Measurements from ENCODE around the gene GTF2H2. TPM values are rescaled to one million over a fixed set of nuclear protein-coding genes. Genes with fewer than 3 reads are reported as not detected.
A peak's percentile ranks its signal among the peaks of the same experiment; 100 is the strongest.
"Not testable (repeated sequence)": the region's sequence is repeated elsewhere in the genome, so short reads cannot be mapped to it uniquely, and the experiment has no call there.

The GTF2H2 gene
- total RNA-seq (10 to 100 TPM; 57.4 to 60.7 TPM), polyA plus RNA-seq (10 to 100 TPM in 1 of 2 donors, 1 to 10 TPM in 1; 9.9 to 10.2 TPM)

- POLR2A ChIA-PET (ENCODE audit: partially characterized antibody); H3K4me3 ChIP-seq (ENCODE audit: low read length in 2 of 2); H3K4me1 ChIP-seq (ENCODE audit: insufficient read depth, low read length); H3K36me3 ChIP-seq (ENCODE audit: insufficient read depth, low read length); H3K27me3 Mint-ChIP-seq; H3K4me3 Mint-ChIP-seq; H3K9me3 Mint-ChIP-seq; intact Hi-C loops (cut with micrococcal nuclease); H3K36me3 Mint-ChIP-seq; H3K27me3 ChIP-seq (ENCODE audit: insufficient read depth, low read length); H3K27ac ChIP-seq (ENCODE audit: low read depth, low read length); H3K27ac Mint-ChIP-seq; CTCF ChIA-PET (ENCODE audit: partially characterized antibody); H3K4me1 Mint-ChIP-seq; H3K9me3 ChIP-seq (ENCODE audit: control insufficient read depth in 1 of 2, low read length in 2 of 2); DNase-seq: not testable (repeated sequence)
Measured at GRCh38 chr5:71067262-71067928, at the start of gene GTF2H2. TSS of gene GTF2H2 (minus strand) at chr5:71067676. CDS start at chr5:71062763, 4,913 bp downstream.

DNA sequence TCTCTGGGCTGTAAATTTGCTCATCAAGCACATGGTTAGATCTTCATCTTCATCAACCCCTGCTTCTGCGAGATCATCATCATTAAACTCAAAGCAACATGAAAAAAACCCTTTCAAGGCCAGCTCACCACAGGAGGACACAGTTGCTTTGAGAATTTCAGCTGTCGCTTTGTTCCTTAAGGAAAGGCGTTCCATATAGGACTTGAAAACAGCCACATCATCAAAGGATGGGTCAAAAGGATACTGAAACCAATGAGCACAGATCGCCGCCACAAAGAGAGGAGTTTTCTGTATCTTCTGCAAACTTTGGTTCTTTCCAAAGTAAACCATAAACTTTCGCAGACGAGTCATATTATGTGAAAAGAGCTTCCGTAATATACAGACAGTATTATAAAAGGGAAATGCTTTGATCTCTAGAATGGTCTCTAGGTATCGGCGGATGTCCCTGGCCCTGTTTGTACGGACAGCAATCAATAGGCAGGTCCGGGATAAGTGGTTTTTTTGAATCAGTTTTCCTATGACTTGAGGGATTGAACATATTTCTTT is 42.3 kb upstream of the GTF2H2 start:
- H3K9me3 ChIP-seq (ENCODE audit: control insufficient read depth in 1 of 2, low read length in 2 of 2); H3K36me3 Mint-ChIP-seq; H3K4me1 ChIP-seq (ENCODE audit: insufficient read depth, low read length); H3K27me3 ChIP-seq (ENCODE audit: insufficient read depth, low read length); H3K4me1 Mint-ChIP-seq; H3K27ac Mint-ChIP-seq; H3K27ac ChIP-seq (ENCODE audit: low read depth, low read length); H3K4me3 Mint-ChIP-seq; DNase-seq; intact Hi-C loops (cut with micrococcal nuclease); POLR2A ChIA-PET (ENCODE audit: partially characterized antibody); H3K9me3 Mint-ChIP-seq; H3K4me3 ChIP-seq (ENCODE audit: low read length in 2 of 2); H3K36me3 ChIP-seq (ENCODE audit: insufficient read depth, low read length); CTCF ChIA-PET (ENCODE audit: partially characterized antibody); H3K27me3 Mint-ChIP-seq: not testable (repeated sequence)

DNA sequence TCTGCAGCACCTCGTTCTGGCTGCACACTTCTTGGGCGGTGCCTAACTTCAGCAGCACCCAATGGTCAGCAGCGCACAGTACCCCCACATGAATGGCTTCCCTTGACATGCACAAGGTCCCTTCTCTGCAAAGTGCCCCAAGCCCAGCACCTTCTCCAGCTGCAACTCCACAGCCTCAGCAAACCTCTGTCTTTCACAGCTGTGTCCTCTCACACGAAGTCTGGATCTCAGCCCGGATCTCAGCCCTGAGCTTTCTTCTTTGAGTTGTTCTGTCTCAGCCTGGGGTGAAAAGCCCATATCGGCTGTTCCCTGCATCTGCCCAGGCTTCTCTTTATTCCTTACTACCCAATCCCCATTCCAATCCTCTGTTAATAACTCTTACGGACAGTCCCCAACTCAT is 32.5 kb upstream of the GTF2H2 start:
- H3K36me3 ChIP-seq (ENCODE audit: insufficient read depth, low read length); H3K4me3 ChIP-seq (ENCODE audit: low read length in 2 of 2); H3K4me1 ChIP-seq (ENCODE audit: insufficient read depth, low read length); CTCF ChIA-PET (ENCODE audit: partially characterized antibody); H3K9me3 ChIP-seq (ENCODE audit: control insufficient read depth in 1 of 2, low read length in 2 of 2); H3K27me3 Mint-ChIP-seq; H3K27me3 ChIP-seq (ENCODE audit: insufficient read depth, low read length); POLR2A ChIA-PET (ENCODE audit: partially characterized antibody); DNase-seq; H3K27ac ChIP-seq (ENCODE audit: low read depth, low read length); H3K36me3 Mint-ChIP-seq; H3K4me3 Mint-ChIP-seq; H3K4me1 Mint-ChIP-seq; H3K27ac Mint-ChIP-seq; H3K9me3 Mint-ChIP-seq; intact Hi-C loops (cut with micrococcal nuclease): not testable (repeated sequence)

DNA sequence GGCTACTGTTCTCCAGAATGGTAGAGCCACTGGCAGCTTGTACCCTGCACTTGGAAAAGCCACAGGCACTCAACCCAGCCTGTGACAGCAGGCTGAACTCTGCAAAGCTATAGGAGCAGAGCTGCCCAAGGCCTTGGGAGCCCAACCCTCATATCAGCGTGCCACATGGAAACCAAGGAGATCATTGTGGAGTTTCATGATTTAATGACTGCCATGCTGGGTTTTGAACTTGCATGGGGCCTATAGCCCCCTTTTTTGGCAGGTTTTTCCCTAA is 30.4 kb upstream of the GTF2H2 start:
- POLR2A ChIA-PET (ENCODE audit: partially characterized antibody); H3K36me3 Mint-ChIP-seq; CTCF ChIA-PET (ENCODE audit: partially characterized antibody); H3K27me3 Mint-ChIP-seq; intact Hi-C loops (cut with micrococcal nuclease); H3K4me3 ChIP-seq (ENCODE audit: low read length in 2 of 2); H3K9me3 Mint-ChIP-seq; H3K4me3 Mint-ChIP-seq; H3K27me3 ChIP-seq (ENCODE audit: insufficient read depth, low read length); H3K27ac Mint-ChIP-seq; DNase-seq; H3K27ac ChIP-seq (ENCODE audit: low read depth, low read length); H3K36me3 ChIP-seq (ENCODE audit: insufficient read depth, low read length); H3K4me1 ChIP-seq (ENCODE audit: insufficient read depth, low read length); H3K4me1 Mint-ChIP-seq; H3K9me3 ChIP-seq (ENCODE audit: control insufficient read depth in 1 of 2, low read length in 2 of 2): not testable (repeated sequence)

- H3K4me3 ChIP-seq (ENCODE audit: low read length in 2 of 2); H3K9me3 Mint-ChIP-seq; H3K27ac Mint-ChIP-seq; intact Hi-C loops (cut with micrococcal nuclease); H3K4me1 ChIP-seq (ENCODE audit: insufficient read depth, low read length); H3K36me3 Mint-ChIP-seq; CTCF ChIA-PET (ENCODE audit: partially characterized antibody); POLR2A ChIA-PET (ENCODE audit: partially characterized antibody); H3K36me3 ChIP-seq (ENCODE audit: insufficient read depth, low read length); H3K27me3 ChIP-seq (ENCODE audit: insufficient read depth, low read length); H3K9me3 ChIP-seq (ENCODE audit: control insufficient read depth in 1 of 2, low read length in 2 of 2); H3K4me3 Mint-ChIP-seq; H3K4me1 Mint-ChIP-seq; H3K27ac ChIP-seq (ENCODE audit: low read depth, low read length); H3K27me3 Mint-ChIP-seq: not testable (repeated sequence)
- peak in 1 of 5 donors; percentile 19 for DNase-seq
Measured at GRCh38 chr5:71097173-71097929, 29.9 kb upstream of the GTF2H2 start.

- H3K4me1 Mint-ChIP-seq; CTCF ChIA-PET (ENCODE audit: partially characterized antibody); H3K36me3 Mint-ChIP-seq; H3K4me3 ChIP-seq (ENCODE audit: low read length in 2 of 2); H3K36me3 ChIP-seq (ENCODE audit: insufficient read depth, low read length); H3K27ac ChIP-seq (ENCODE audit: low read depth, low read length); H3K27me3 Mint-ChIP-seq; H3K9me3 Mint-ChIP-seq; H3K9me3 ChIP-seq (ENCODE audit: control insufficient read depth in 1 of 2, low read length in 2 of 2); intact Hi-C loops (cut with micrococcal nuclease); H3K27me3 ChIP-seq (ENCODE audit: insufficient read depth, low read length); H3K4me3 Mint-ChIP-seq; H3K4me1 ChIP-seq (ENCODE audit: insufficient read depth, low read length); POLR2A ChIA-PET (ENCODE audit: partially characterized antibody); H3K27ac Mint-ChIP-seq; DNase-seq: not testable (repeated sequence)
Measured at GRCh38 chr5:71089773-71090172, 22.3 kb upstream of the GTF2H2 start.

GRCh38 chr5:71088754-71089153 is 21.3 kb upstream of the GTF2H2 start:
- H3K9me3 ChIP-seq (ENCODE audit: control insufficient read depth in 1 of 2, low read length in 2 of 2); H3K4me3 Mint-ChIP-seq; H3K4me3 ChIP-seq (ENCODE audit: low read length in 2 of 2); H3K9me3 Mint-ChIP-seq; H3K27me3 ChIP-seq (ENCODE audit: insufficient read depth, low read length); CTCF ChIA-PET (ENCODE audit: partially characterized antibody); intact Hi-C loops (cut with micrococcal nuclease); H3K4me1 ChIP-seq (ENCODE audit: insufficient read depth, low read length); H3K36me3 Mint-ChIP-seq; H3K27ac ChIP-seq (ENCODE audit: low read depth, low read length); H3K27ac Mint-ChIP-seq; POLR2A ChIA-PET (ENCODE audit: partially characterized antibody); H3K36me3 ChIP-seq (ENCODE audit: insufficient read depth, low read length); H3K27me3 Mint-ChIP-seq; H3K4me1 Mint-ChIP-seq; DNase-seq: not testable (repeated sequence)
